Natural killer cell (primary cell): ENCODE results near the gene ERAS. TPM values are rescaled to one million over a fixed set of nuclear protein-coding genes. Genes with fewer than 3 reads are reported as not detected.
"Not testable (repeated sequence)": the region's sequence is repeated elsewhere in the genome, so short reads cannot be mapped to it uniquely, and the experiment has no call there.

ENCODE experiments used
- ATAC-seq, 3 donors: fragments of 150-1000 bp in 2 of 3; fragments of 200-7000 bp in 1 of 3; cut with Tn5 transposase; 1 replicate in 1 of 3; 2 replicates in 2 of 3; pipeline ENCODE4 v1.10.0; 2021; ENCODE audit warnings: mild to moderate bottlenecking in 2 of 3, moderate library complexity in 2 of 3
- DNase-seq, 2 donors: peaks; one replicate each; pipeline versions ENCODE4 v3.0.0 to v3.0.0-alpha.2; 2013 to 2021; ENCODE audit warnings: mixed read lengths in 1 of 2
- H3K27ac ChIP-seq: one replicate; pipeline ENCODE4 v1.5.1; 2013; ENCODE audit warnings: mild to moderate bottlenecking, low read length
- H3K27me3 ChIP-seq: one replicate; pipeline ENCODE4 v1.6.1; 2013; ENCODE audit warnings: low read length; ENCODE audit not compliant: control insufficient read depth, insufficient read depth
- H3K36me3 ChIP-seq: one replicate; pipeline ENCODE4 v1.6.1; 2013; ENCODE audit warnings: low read length; ENCODE audit not compliant: control insufficient read depth, insufficient read depth
- H3K4me1 ChIP-seq: one replicate; pipeline ENCODE4 v1.6.1; 2013; ENCODE audit warnings: low read length; ENCODE audit not compliant: control insufficient read depth, insufficient read depth
- H3K4me3 ChIP-seq: one replicate; pipeline ENCODE4 v1.5.1; 2013; ENCODE audit warnings: low read length
- H3K9me3 ChIP-seq: one replicate; pipeline ENCODE4 v1.6.1; 2013; ENCODE audit warnings: low read length; ENCODE audit not compliant: control insufficient read depth, insufficient read depth
- H3K27ac Mint-ChIP-seq, 2 donors: one replicate each; pipeline ENCODE4 v1.8.0; 2022; ENCODE audit warnings: mild to moderate bottlenecking in 2 of 2, mixed read lengths in 2 of 2, moderate library complexity in 1 of 2
- H3K27me3 Mint-ChIP-seq, 2 donors: one replicate each; pipeline ENCODE4 v1.8.0; 2022; ENCODE audit warnings: low read depth in 2 of 2, mixed read lengths in 2 of 2
- H3K36me3 Mint-ChIP-seq: one replicate; pipeline ENCODE4 v1.8.0; 2022; ENCODE audit warnings: mixed read lengths
- H3K4me1 Mint-ChIP-seq, 2 donors: one replicate each; pipeline ENCODE4 v1.8.0; 2022; ENCODE audit warnings: mixed read lengths in 2 of 2
- H3K4me3 Mint-ChIP-seq: one replicate; pipeline ENCODE4 v1.8.0; 2022; ENCODE audit warnings: mild to moderate bottlenecking, moderate library complexity, mixed read lengths
- H3K9me3 Mint-ChIP-seq, 2 donors: one replicate each; pipeline ENCODE4 v1.8.0; 2022; ENCODE audit warnings: mixed read lengths in 2 of 2
- CTCF ChIP-seq: fragments of 200-600 bp; IDR thresholded peaks from one replicate; pipeline ENCODE4 v1.8.0; 2022; ENCODE audit warnings: antibody characterized with exemption
- WGBS: methylation state at CpG from one replicate; pipeline ENCODE4 v1.1.7; 2013; ENCODE audit warnings: missing lambda C conversion rate; ENCODE audit not compliant: insufficient coverage; 5-methylcytosine and 5-hydroxymethylcytosine counted together
- intact Hi-C: fragments of 100-400 bp; cut with micrococcal nuclease; formaldehyde crosslinking; loops from one replicate; pipeline ENCODE4 v1.14.2; 2022
- total RNA-seq, 4 donors: library from RNA; stranded (reverse); fragments of 120-200 nt in 1 of 4; gene quantifications; one replicate each; pipeline versions ENCODE4 v1.2.3 to v1.2.4, GENCODE V29; 2013 to 2022

Gene ERAS
- total RNA-seq, 3 donors from 2014 or later (not counting 1 experiment from before 2014, with no cell fraction given): not detected

GRCh38 chrX:48815266-48815665 lies 11.0 kb upstream of the ERAS start:
- Histone ChIP-seq H3K9me3 (no peaks in the 10 kb centered on the region), H3K36me3 (peaks cover 7% of the 10 kb centered on the region), H3K27me3 (no peaks in the 10 kb centered on the region), H3K27ac (no peak overlapping the region), H3K4me1 (no peaks in the 10 kb centered on the region), H3K4me3 (no peak overlapping the region)
- DNase-seq: no peak
- H3K9me3 Mint-ChIP-seq: no peaks in the 10 kb centered on the region
- no peak overlapping the region for H3K4me3 Mint-ChIP-seq
- 97% methylated on average over 6 of the region's 8 CpGs for WGBS
- no peak for TF ChIP-seq CTCF
- H3K4me1 Mint-ChIP-seq: peaks cover 0 to 13% of the 10 kb centered on the region in 2 donors
- no peak for ATAC-seq
- no peaks in the 10 kb centered on the region for H3K36me3 Mint-ChIP-seq
- H3K27ac Mint-ChIP-seq: peak overlapping the region in 1 of 2 donors; percentile 45
- intact Hi-C loops: no loop called here
- no peaks in the 10 kb centered on the region for H3K27me3 Mint-ChIP-seq

GRCh38 chrX:48816014-48816810 lies 10.1 kb upstream of the ERAS start:
- Mint-ChIP-seq H3K4me3 (no peak overlapping the region), H3K9me3 (no peaks in the 10 kb centered on the region), H3K4me1 (peaks cover 0 to 13% of the 10 kb centered on the region in 2 donors), H3K36me3 (no peaks in the 10 kb centered on the region), H3K27me3 (no peaks in the 10 kb centered on the region), H3K27ac (no peak overlapping the region)
- no peaks in the 10 kb centered on the region for H3K4me1 ChIP-seq
- H3K4me3 ChIP-seq: no peak overlapping the region
- H3K9me3 ChIP-seq: no peaks in the 10 kb centered on the region
- no peak overlapping the region for H3K27ac ChIP-seq
- intact Hi-C loops: no loop called here
- WGBS: 96% methylated on average over 17 of the region's 18 CpGs
- peaks cover 7% of the 10 kb centered on the region for H3K36me3 ChIP-seq
- TF ChIP-seq CTCF: no peak
- H3K27me3 ChIP-seq: no peaks in the 10 kb centered on the region
- ATAC-seq: no peak
- no peak for DNase-seq

GRCh38 chrX:48818098-48818497 lies 8.2 kb upstream of the ERAS start:
- H3K27ac ChIP-seq: no peak overlapping the region
- no peak for ATAC-seq
- Mint-ChIP-seq H3K27ac (no peak overlapping the region), H3K27me3 (no peaks in the 10 kb centered on the region), H3K4me3 (no peak overlapping the region), H3K4me1 (peaks cover 0 to 13% of the 10 kb centered on the region in 2 donors), H3K9me3 (no peaks in the 10 kb centered on the region), H3K36me3 (no peaks in the 10 kb centered on the region)
- H3K4me3 ChIP-seq: no peak overlapping the region
- no peak for DNase-seq
- 97% methylated on average over 16 of the region's 16 CpGs for WGBS
- H3K27me3 ChIP-seq: no peaks in the 10 kb centered on the region
- peaks cover 9% of the 10 kb centered on the region for H3K36me3 ChIP-seq
- no peaks in the 10 kb centered on the region for H3K4me1 ChIP-seq
- no peak for TF ChIP-seq CTCF
- H3K9me3 ChIP-seq: no peaks in the 10 kb centered on the region
- intact Hi-C loops: no loop called here

- DNase-seq (no peak), ATAC-seq (no peak)
- H3K4me3 ChIP-seq: no peak overlapping the region
- H3K27me3 ChIP-seq: no peaks in the 10 kb centered on the region
- no peaks in the 10 kb centered on the region for H3K9me3 ChIP-seq
- no peaks in the 10 kb centered on the region for H3K36me3 Mint-ChIP-seq
- H3K27ac Mint-ChIP-seq: no peak overlapping the region
- H3K4me1 Mint-ChIP-seq: peaks cover 0 to 8% of the 10 kb centered on the region in 2 donors
- no peaks in the 10 kb centered on the region for H3K4me1 ChIP-seq
- 95% methylated on average over 4 of the region's 4 CpGs for WGBS
- no peak for TF ChIP-seq CTCF
- intact Hi-C loops: no loop called here
- H3K9me3 Mint-ChIP-seq: no peaks in the 10 kb centered on the region
- peaks cover 9% of the 10 kb centered on the region for H3K36me3 ChIP-seq
- no peak overlapping the region for H3K4me3 Mint-ChIP-seq
- no peaks in the 10 kb centered on the region for H3K27me3 Mint-ChIP-seq
- H3K27ac ChIP-seq: no peak overlapping the region
Measured at GRCh38 chrX:48818866-48819265, 7.4 kb upstream of the ERAS start.

- H3K36me3 ChIP-seq, ATAC-seq, DNase-seq, H3K27me3 Mint-ChIP-seq, H3K4me1 ChIP-seq, intact Hi-C loops, H3K27me3 ChIP-seq, H3K4me1 Mint-ChIP-seq, H3K9me3 ChIP-seq, H3K9me3 Mint-ChIP-seq, H3K4me3 Mint-ChIP-seq, H3K27ac Mint-ChIP-seq, H3K27ac ChIP-seq, H3K4me3 ChIP-seq, H3K36me3 Mint-ChIP-seq: not testable (repeated sequence)
- 95% methylated on average over 8 of the region's 9 CpGs for WGBS
Measured at GRCh38 chrX:48819394-48819793, 6.9 kb upstream of the ERAS start.
